T-helper 1 cell treated with Interleukin-12 subunit alpha and Interleukin-12 subunit beta and Interleukin-4 antibody, amounts not matched to agents 30 μg/mL and 1 μg/mL, for 36 hours (primary cell): ENCODE data around the gene CAND2.
"Not testable (repeated sequence)": the region's sequence is repeated elsewhere in the genome, so short reads cannot be mapped to it uniquely, and the experiment has no call there.

ENCODE experiments used
- H3K27ac Mint-ChIP-seq: one replicate; pipeline ENCODE4 v1.8.0; 2021; ENCODE audit warnings: mild to moderate bottlenecking, mixed read lengths
- H3K27me3 Mint-ChIP-seq: one replicate; pipeline ENCODE4 v1.8.0; 2021; ENCODE audit warnings: low read depth, mixed read lengths
- H3K36me3 Mint-ChIP-seq: one replicate; pipeline ENCODE4 v1.8.0; 2021; ENCODE audit warnings: low read depth, mixed read lengths
- H3K4me1 Mint-ChIP-seq: one replicate; pipeline ENCODE4 v1.8.0; 2021; ENCODE audit warnings: low read depth, mixed read lengths
- H3K4me3 Mint-ChIP-seq: one replicate; pipeline ENCODE4 v1.8.0; 2021; ENCODE audit warnings: mild to moderate bottlenecking, moderate library complexity, mixed read lengths
- H3K9me3 Mint-ChIP-seq: one replicate; pipeline ENCODE4 v1.8.0; 2021; ENCODE audit warnings: mixed read lengths

CAND2 gene

DNA sequence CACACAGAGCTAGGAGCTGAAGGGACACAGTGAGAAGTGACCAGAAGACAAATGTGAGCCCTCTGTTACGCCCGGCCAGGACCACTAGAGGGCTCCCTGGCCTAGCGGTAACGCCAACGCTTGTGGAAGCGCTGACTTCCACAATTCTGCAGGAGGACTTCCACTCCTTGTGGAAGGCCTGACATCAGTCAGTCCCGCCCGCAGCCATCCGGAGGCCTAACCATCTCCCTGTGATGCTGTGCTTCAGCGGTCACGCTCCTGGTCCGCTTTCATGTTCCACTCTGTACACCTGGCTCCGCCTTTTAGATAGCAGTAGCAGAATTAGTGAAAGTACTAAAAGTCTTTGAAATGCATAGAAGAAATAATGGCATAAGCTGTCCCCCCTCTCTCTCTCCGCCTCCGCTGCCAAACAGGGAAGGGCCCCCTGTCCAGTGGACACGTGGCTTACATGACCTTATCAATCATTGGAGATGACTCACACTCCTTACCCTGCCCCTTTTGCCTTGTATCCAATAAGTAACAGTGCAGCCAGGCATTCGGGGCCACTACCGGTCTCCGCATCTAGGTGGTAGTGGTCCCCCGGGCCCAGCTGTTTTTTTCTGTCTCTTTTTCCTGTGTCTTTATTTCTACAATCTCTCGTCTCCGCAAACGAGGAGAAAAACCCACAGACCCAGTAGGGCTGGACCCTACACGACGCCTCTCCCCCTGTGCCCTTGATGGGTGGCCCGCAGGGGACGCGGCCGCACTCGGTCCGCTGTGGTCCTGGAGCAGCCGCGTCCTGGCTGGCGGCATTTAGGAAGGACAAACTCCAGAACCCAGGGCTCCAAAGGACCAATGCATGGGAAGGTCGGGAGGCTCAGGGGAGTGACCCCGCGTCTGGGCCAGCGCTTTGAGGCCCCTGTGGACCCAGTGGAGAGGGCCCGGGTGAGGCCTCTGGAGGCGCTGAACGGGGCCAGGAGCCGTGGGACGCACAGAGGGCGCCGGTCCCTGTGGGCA is 71.9 kb downstream of the CAND2 start:
- peaks cover 37% of the 10 kb centered on the region for H3K27me3 Mint-ChIP-seq
- H3K9me3 Mint-ChIP-seq, result peaks cover 6% of the 10 kb centered on the region
- H3K36me3 Mint-ChIP-seq, result no peaks in the 10 kb centered on the region
- H3K4me1 Mint-ChIP-seq, result peaks cover 14% of the 10 kb centered on the region
- no peak overlapping the region for H3K27ac Mint-ChIP-seq
- peak overlapping the region; percentile 79 for H3K4me3 Mint-ChIP-seq

DNA sequence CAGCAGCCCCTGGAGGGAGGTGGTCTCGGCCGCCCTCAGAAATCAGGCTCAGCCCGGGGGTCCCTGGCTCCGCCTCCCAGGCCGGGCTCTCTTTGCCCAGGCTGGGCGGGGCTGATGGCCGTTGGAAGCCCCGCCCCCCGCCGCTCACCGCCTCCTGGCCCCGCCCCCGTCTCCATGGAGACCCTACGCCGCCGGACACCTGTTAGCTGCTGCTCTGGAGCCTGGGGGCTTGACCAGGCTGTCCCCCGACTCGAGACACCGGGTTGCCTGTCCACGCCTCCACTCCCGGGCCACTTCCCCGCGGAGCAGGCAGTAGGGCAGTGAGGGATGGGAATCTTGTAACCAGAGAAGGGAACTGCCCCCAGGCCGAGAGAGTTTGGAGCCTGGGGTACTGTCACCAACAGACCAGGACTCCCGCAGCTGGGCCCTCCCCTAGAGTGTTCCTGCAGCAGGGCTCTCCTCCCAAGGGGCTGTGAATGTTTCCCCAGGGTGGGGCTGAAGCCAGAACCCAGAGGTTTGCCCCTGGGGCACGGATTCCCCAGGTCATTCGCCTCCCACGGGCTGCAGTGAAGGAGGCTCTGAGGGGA is 72.6 kb downstream of the CAND2 start:
- Mint-ChIP-seq H3K36me3 (no peaks in the 10 kb centered on the region), H3K4me3 (no peak overlapping the region), H3K9me3 (peaks cover 6% of the 10 kb centered on the region), H3K27me3 (peaks cover 37% of the 10 kb centered on the region), H3K4me1 (peaks cover 14% of the 10 kb centered on the region), H3K27ac (no peak overlapping the region)

DNA sequence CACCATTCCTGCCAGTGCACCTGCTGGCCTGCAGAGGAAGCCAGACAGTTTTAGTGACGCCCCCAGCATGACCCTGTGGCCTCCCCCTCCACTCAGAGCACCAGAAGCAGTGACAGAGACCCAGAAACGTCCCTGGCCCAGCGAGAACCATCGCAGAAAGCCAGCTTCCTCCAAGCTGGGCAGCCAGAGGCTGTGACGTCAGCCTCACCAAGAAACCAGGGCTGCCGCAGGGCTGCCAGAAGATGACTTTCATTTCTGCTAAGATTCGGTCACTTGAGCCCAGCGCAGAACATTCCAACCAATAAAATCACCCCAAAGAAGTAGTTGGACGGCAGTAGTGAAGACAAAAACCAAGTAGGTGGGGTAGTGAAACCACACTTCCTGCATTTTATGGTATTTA is 74.5 kb downstream of the CAND2 start:
- H3K9me3 Mint-ChIP-seq, result no peaks in the 10 kb centered on the region
- H3K27ac Mint-ChIP-seq, result no peak overlapping the region
- H3K4me1 Mint-ChIP-seq, result peaks cover 14% of the 10 kb centered on the region
- no peaks in the 10 kb centered on the region for H3K36me3 Mint-ChIP-seq
- H3K27me3 Mint-ChIP-seq, result peaks cover 39% of the 10 kb centered on the region
- no peak overlapping the region for H3K4me3 Mint-ChIP-seq

DNA sequence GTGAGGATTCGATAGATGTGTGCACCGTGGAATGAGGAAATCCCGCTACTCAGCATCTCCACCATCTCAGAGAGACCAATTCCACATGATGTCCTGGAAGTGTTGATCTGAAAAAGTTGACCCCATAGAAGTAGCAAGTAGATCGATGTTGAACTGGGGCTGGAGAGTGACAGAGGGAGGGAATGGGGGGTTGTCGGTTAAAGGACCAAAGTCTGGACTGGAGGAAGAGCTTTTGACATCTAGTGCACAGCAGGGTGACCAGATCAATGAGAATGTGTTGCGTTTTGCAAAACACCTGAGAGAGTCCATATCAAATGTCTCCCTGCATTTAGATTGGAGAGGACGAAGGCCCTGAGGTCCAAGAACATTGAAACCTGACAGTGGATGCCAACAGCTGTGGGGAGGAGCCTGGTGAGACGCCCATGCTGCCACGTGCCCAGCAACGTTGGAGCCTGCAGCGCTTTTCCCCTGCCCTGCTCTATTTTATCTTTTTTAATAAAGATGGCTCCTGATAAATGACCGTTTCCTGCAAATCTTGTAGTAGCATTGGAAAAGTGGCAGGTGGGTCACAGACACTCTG is 75.0 kb downstream of the CAND2 start:
- Mint-ChIP-seq H3K27ac (no peak overlapping the region), H3K9me3 (no peaks in the 10 kb centered on the region), H3K4me1 (peaks cover 14% of the 10 kb centered on the region)

GRCh38 chr3:12875857-12876836 is 79.7 kb downstream of the CAND2 start:
- Mint-ChIP-seq H3K36me3 (no peaks in the 10 kb centered on the region), H3K27ac (no peak overlapping the region), H3K4me3 (no peak overlapping the region), H3K9me3 (no peaks in the 10 kb centered on the region), H3K4me1 (no peaks in the 10 kb centered on the region), H3K27me3 (peaks cover 20% of the 10 kb centered on the region)

More for the DNA sequence above, 75.0 kb downstream of the CAND2 start:
- H3K27me3 Mint-ChIP-seq, result peaks cover 39% of the 10 kb centered on the region
- no peaks in the 10 kb centered on the region for H3K36me3 Mint-ChIP-seq
- no peak overlapping the region for H3K4me3 Mint-ChIP-seq

GRCh38 chr3:12877040-12877439 is 80.6 kb downstream of the CAND2 start:
- no peaks in the 10 kb centered on the region for H3K36me3 Mint-ChIP-seq
- no peak overlapping the region for H3K27ac Mint-ChIP-seq
- no peak overlapping the region for H3K4me3 Mint-ChIP-seq
- H3K4me1 Mint-ChIP-seq, result no peaks in the 10 kb centered on the region
- no peaks in the 10 kb centered on the region for H3K9me3 Mint-ChIP-seq
- peaks cover 25% of the 10 kb centered on the region for H3K27me3 Mint-ChIP-seq

DNA sequence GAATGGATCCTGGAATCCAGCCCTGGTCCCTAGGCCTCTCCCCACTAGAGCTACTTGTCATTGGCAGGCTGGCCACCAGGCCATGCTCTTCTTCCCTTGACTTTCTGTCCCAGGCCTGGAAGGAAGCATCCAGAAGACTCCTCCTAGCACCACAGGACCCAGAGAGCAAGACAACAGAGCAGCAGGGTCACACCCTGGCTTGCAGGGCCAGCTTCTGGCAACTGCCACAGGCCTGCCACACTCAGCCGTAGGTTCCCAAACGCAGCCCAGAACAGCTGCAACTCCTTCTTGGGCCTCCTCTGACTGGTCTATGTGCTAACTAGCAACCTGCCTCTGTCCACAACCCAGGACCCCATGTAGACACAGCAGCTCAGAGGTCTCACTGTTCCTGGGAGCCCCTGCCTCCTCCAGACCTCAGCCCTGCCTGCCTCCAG is 81.7 kb downstream of the CAND2 start:
- H3K4me3 Mint-ChIP-seq, result no peak overlapping the region
- H3K27ac Mint-ChIP-seq, result no peak overlapping the region
- no peaks in the 10 kb centered on the region for H3K9me3 Mint-ChIP-seq
- H3K36me3 Mint-ChIP-seq, result no peaks in the 10 kb centered on the region
- H3K27me3 Mint-ChIP-seq, result peaks cover 21% of the 10 kb centered on the region
- H3K4me1 Mint-ChIP-seq, result no peaks in the 10 kb centered on the region

DNA sequence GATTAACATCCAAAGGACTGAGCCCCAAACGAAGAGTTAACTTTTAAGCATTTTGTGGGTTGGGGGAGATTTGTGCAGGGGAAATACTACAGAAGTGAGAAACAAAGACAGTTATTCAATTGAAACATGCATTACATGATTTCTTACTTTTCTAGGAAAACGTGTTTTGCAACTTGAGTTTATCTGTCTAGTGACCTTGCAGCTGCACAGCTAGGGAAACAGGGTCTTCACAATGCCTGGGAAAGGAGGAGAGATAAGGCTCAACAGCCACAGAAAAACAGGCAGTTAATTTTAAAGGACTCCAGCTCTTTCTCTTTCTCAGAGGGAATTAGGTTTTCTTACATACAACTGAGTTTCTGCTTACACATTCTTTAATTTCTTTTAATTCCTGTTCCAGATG is 82.3 kb downstream of the CAND2 start:
- H3K4me3 Mint-ChIP-seq, H3K9me3 Mint-ChIP-seq, H3K4me1 Mint-ChIP-seq, H3K27ac Mint-ChIP-seq, H3K36me3 Mint-ChIP-seq: not testable (repeated sequence)
- H3K27me3 Mint-ChIP-seq, result peaks cover 25% of the 10 kb centered on the region

GRCh38 chr3:12879191-12879815 is 82.8 kb downstream of the CAND2 start:
- no peak overlapping the region for H3K4me3 Mint-ChIP-seq
- no peaks in the 10 kb centered on the region for H3K36me3 Mint-ChIP-seq
- peaks cover 25% of the 10 kb centered on the region for H3K27me3 Mint-ChIP-seq
- H3K27ac Mint-ChIP-seq, result no peak overlapping the region
- H3K9me3 Mint-ChIP-seq, result no peaks in the 10 kb centered on the region
- H3K4me1 Mint-ChIP-seq, result no peaks in the 10 kb centered on the region

GRCh38 chr3:12881858-12882257 is 85.4 kb downstream of the CAND2 start:
- not testable (repeated sequence) for H3K9me3 Mint-ChIP-seq, H3K27ac Mint-ChIP-seq, H3K36me3 Mint-ChIP-seq, H3K4me3 Mint-ChIP-seq, H3K4me1 Mint-ChIP-seq
- H3K27me3 Mint-ChIP-seq, result peaks cover 29% of the 10 kb centered on the region

GRCh38 chr3:12882336-12883310 is 86.1 kb downstream of the CAND2 start:
- H3K4me3 Mint-ChIP-seq, result no peak overlapping the region
- no peak overlapping the region for H3K27ac Mint-ChIP-seq

DNA sequence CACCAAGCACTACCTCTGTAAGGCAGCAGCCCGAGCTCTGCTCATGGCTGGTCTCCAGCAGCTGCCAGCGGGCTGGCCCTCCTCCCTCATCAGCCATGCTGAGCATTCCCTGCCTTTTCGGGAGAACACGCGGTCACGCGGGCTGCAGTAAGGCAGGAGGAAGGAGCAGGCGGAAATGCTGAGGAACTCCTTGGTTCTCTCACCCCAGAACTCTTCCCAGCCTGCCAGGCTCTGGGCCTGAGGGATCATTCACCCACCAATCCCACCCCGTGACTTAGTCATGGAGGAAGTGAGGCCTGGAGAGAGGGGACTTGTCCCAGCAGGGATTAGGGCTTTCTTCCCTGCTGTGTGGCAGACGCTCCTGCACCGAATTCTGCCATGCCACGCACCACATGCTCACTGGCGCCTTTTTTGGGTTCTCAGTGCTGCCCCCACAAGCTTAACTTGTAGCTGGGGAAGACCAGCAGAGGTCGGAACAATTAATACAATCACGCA is 87.8 kb downstream of the CAND2 start:
- peaks cover 37% of the 10 kb centered on the region for H3K27me3 Mint-ChIP-seq
- H3K36me3 Mint-ChIP-seq, result no peaks in the 10 kb centered on the region
- no peak overlapping the region for H3K4me3 Mint-ChIP-seq
- H3K27ac Mint-ChIP-seq, result no peak overlapping the region
- peaks cover 9% of the 10 kb centered on the region for H3K4me1 Mint-ChIP-seq
- H3K9me3 Mint-ChIP-seq, result no peaks in the 10 kb centered on the region

More at GRCh38 chr3:12882336-12883310, 86.1 kb downstream of the CAND2 start:
- peaks cover 37% of the 10 kb centered on the region for H3K27me3 Mint-ChIP-seq
- H3K9me3 Mint-ChIP-seq, result no peaks in the 10 kb centered on the region
- no peaks in the 10 kb centered on the region for H3K36me3 Mint-ChIP-seq
- peaks cover 9% of the 10 kb centered on the region for H3K4me1 Mint-ChIP-seq
